Measurements from ENCODE around the gene TEDDM1. TPM values are rescaled to one million over a fixed set of nuclear protein-coding genes. Genes with fewer than 3 reads are reported as not detected.

Gene TEDDM1
- total RNA-seq, 1 donor from 2014 or later = not detected

GRCh38 chr1:182408435-182409075, 8.1 kb upstream of the TEDDM1 start:
- intact Hi-C loops (cut with micrococcal nuclease) = no loop called here

- intact Hi-C loops (cut with micrococcal nuclease) = no loop called here
Observed at GRCh38 chr1:182407724-182408123, 7.3 kb upstream of the TEDDM1 start.

DNA sequence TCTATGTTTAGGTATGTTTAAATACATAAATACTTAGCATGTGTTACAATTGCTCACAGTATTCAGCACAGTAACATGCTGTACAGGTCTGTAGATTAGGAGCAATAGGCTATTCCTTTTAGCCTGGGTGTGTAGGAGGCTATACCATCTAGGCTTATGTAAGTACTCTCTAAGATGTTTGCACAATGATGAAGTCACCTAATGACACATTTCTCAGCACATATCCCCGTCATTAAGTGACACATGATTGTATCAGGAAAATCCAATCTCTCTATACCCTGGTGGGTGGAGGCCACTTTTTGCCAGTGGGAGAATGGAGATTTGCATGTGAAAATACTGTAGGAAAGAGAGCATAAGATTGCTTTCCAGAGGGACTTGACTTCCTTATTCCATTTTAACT, 5.5 kb upstream of the TEDDM1 start:
- intact Hi-C loops (cut with micrococcal nuclease) = no loop called here

DNA sequence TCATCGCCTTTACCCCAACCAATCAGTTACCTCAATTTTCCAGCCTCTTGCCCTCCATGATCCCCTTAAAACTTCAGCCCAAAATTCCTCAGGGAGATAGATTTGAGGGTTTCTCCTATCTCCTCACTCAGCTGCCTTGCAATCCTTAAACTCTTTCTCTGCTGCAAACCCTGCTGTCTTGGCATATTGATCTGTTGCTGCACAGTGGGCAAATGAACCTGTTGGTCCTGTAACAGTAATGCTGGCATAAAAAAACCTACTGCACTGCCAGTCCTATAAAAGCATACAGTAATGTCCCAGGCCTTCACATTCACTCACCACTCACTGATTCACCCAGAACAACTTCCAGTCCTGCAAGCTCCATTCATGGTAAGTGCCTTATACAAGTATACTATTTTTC, 5.1 kb upstream of the TEDDM1 start:
- intact Hi-C loops (cut with micrococcal nuclease) = no loop called here

DNA sequence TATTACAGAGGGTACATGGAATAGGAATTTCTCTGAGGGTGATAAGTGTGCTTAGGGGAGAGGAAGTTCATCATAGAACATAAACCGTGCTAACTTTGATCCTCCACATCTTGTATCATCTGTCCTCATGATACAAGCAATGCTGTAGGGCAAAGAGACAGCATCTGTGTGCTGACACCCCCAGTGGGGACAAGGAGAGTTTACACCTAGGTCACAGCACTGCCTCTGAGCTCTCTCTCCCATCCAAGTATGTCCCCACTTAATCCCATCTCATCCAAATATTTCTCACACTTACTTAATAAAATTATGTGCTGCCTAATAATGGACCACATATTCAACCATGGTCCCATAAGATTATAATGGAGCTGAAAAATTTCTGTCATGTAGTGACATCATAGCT, 4.3 kb upstream of the TEDDM1 start:
- intact Hi-C loops (cut with micrococcal nuclease) = no loop called here

- intact Hi-C loops (cut with micrococcal nuclease) = loop anchor here (2.0 to 10.0 kb wide), 3 partner anchors 33 to 1237 kb away; partner anchors contain the start of gene ARPC5
Observed at GRCh38 chr1:182397653-182398393, 2.6 kb downstream of the TEDDM1 start.

DNA sequence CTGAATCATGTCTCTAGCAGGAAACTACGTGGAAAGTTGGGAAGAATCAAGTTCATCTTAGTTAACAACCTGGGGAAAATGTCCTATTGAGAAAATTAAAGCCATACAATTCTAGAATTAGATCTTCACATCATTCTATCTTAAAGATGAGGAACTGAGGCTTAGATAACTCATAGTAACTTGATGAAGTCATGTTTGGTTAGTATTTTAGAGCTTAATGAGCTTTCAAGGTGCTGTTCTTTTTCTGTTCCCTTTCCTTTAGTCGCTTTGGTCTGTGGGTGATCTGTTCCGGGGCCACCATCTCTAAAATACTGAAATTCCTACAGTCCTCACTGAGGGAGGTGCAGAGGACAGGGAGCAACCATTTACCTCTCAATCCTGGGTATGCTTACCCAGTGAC, 4.6 kb downstream of the TEDDM1 start:
- intact Hi-C loops (cut with micrococcal nuclease) = loop anchor here (1.0 to 10.0 kb wide), 6 partner anchors 35 to 1239 kb away; partner anchors contain the start of gene ARPC5

GRCh38 chr1:182394055-182394775, 6.3 kb downstream of the TEDDM1 start:
- intact Hi-C loops (cut with micrococcal nuclease) = loop anchor here (5.0 to 10.0 kb wide), 2 partner anchors 208 to 1241 kb away; partner anchors contain the start of genes ARPC5 and RGS16

DNA sequence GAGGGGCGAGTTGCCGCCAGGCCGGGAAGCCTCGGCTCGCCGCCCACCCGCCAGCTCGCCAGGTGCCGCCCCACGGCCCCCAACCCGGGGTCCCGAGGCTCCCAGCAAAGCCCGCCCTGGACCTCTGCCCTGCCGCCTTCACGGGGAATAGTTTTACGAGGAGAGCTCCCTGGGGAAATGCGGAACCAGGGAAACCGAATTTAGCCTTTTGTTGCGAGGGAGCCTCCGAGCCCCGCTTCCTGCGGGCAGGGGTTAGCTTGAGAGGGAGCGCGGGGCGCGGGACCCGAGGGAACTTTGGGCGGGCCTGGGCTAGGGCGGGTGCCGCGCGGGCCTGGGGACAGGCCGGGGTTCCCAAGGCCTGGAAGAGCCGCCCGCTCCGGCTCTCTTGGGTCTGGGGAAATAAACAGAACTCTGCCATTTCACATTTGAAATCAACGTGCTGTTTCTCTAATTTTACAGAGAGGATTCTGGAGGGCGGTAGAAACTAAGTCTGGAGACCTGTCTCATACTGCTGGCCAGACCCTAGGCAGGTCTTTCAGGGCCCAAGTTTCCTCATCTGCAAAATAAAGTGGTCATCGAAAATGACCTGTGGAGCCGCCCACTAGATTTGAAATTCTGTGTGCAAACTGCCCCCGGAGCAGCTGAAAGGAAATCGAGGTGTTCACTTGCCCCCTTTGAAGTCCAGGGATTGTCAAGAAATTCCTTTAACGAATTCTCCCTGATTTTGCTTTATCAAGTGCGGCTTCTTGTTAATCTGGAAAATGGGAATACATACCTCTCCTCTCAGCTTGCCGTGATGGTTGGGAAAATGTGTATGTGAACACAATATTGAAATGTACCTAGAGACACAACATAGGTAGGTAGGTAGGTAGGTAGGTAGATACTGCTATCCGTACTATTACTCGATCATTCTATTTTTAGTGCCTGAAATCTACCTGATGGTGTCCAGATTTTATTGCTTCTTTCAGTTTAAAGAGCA, 8.1 kb downstream of the TEDDM1 start:
- intact Hi-C loops (cut with micrococcal nuclease) = loop anchor here (2.0 to 10.0 kb wide), 3 partner anchors 210 to 1242 kb away; partner anchors contain the start of genes ARPC5, DHX9 and RGS16

DNA sequence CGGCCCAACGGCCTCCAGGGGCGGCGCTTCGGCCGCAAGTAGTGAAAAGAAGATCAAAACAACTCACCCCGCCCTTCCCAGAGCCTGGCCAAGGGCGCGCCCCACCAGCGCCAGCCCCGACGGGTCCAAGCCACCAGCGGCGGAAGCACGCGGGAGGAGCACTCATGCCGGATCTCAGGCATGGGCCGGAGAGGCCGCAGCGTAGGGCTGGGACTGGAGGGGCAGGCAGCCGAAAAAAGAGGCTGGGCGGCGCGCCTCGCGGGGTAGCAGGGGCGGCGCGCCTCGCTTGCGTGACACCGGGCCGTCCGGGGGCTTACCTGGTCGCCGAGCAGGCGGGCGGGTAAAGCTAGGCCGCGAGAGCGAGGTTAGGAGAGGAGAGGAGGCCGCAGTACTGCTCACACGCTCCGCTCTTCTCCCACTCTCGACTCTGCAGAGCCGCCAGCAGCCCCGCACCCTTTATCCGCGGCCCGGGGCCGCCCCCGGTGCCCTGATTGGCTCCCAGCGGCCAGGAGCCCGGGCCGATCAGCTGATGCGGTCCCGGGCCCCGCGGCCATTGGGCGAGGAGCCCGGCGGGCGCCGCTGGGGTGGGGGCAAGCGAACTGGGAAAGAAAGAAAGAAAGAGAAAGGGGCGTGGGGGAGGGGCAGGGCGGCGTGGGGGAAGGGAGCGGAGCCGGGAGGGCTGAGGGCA, 9.0 kb downstream of the TEDDM1 start, which contains the start of gene GLUL:
TSS of gene GLUL (minus strand) at position 429 of the 688 bp plus-strand sequence. CDS start 3,053 bp downstream, outside the sequence.
- intact Hi-C loops (cut with micrococcal nuclease) = loop anchor here (1.0 to 10.0 kb wide), 12 partner anchors 90 to 1243 kb away; partner anchors contain the start of genes ARPC5, DHX9, NPL and RGS16

DNA sequence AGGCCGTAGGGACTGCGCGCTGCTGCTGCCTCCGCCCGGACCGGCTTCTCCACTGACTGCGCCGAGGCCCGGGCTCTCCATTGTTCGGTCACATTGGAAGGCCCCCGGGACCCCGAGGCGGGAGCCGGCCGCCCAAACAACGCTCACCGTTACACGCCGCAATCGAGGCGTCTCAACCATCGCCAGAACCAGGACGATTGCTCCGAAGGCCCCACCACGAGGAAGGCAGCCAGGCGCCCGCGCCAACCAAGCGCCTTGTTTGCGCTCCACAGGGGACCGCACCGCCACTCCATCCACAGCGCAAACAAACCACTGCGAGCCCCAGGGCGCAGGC, 9.5 kb downstream of the TEDDM1 start:
- intact Hi-C loops (cut with micrococcal nuclease) = loop anchor here (1.0 to 10.0 kb wide), 11 partner anchors 90 to 1244 kb away; partner anchors contain the start of genes ARPC5, NPL, RGS16 and RNASEL

- intact Hi-C loops (cut with micrococcal nuclease) = loop anchor here (1.0 to 10.0 kb wide), 5 partner anchors 141 to 1245 kb away; partner anchors contain the start of genes ARPC5, RGS16 and RNASEL
Observed at GRCh38 chr1:182389619-182390047, 10.8 kb downstream of the TEDDM1 start.

DNA sequence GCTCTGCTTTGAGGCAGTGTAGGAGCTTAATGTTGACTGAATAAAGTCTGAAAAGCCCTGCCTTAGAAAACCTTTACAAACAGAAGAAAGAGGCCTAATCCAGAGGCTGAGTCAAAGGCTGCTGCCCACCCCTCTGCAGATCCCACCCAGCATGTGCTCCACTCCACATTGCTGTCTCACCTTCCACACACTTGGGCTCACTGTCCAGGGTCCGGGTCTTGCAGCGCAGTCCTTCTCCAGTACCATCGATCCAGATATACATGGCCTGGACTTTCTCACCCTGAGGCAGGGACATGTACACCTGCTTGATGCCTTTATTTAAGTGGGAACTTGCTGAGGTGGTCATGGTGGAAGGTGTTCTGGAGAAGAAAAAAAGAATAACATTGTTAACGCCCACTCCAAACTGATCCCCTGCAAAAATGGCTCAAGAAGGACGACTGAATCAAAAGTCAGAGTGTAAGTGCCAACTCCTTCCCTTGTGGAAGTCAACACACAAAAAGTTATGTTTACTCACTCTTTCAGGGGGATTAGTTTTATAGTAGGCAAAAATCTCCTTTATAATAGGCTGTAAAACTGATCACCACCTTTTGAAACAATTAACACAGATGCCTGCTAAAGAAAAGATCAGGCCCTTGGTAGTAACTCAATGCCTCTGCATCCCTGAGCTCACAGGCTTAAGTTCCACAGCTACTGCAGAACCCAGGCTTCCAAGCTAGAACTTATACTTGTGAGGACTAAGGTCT, 11.9 kb downstream of the TEDDM1 start:
- intact Hi-C loops (cut with micrococcal nuclease) = no loop called here

GRCh38 chr1:182387566-182387965, 12.9 kb downstream of the TEDDM1 start:
- intact Hi-C loops (cut with micrococcal nuclease) = no loop called here

- intact Hi-C loops (cut with micrococcal nuclease) = no loop called here
Observed at GRCh38 chr1:182386980-182387379, 13.5 kb downstream of the TEDDM1 start.

GRCh38 chr1:182385885-182386853, 14.3 kb downstream of the TEDDM1 start:
- intact Hi-C loops (cut with micrococcal nuclease) = no loop called here

DNA sequence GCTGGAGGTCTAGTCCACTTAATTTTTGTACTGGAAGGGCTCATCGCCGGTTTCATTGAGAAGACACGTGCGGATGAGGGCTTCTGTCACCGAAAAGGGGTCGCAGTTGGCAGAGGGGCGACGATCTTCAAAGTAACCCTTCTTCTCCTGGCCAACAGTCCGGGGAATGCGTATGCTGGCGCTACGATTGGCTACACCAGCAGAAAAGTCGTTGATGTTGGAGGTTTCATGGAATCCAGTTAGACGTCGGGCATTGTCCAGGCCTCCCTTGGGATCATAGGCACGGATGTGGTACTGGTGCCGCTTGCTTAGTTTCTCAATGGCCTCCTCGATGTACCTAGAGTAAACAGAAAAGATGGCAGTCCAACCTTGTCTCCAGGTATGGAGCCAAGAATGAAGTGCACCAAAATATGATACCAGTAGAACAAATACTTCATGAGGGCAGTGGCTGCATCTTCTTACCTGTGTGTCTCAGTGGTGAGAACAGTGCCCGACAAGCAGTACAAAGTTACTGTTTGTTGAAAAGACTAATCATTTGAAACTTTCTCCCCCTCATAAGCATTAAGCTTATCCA, 16.0 kb downstream of the TEDDM1 start:
- intact Hi-C loops (cut with micrococcal nuclease) = no loop called here
